Measurements from ENCODE around the gene XIRP2. TPM values are rescaled to one million over a fixed set of nuclear protein-coding genes. Genes with fewer than 3 reads are reported as not detected.

XIRP2 gene
- total RNA-seq, 1 donor from 2014 or later, result not detected

DNA sequence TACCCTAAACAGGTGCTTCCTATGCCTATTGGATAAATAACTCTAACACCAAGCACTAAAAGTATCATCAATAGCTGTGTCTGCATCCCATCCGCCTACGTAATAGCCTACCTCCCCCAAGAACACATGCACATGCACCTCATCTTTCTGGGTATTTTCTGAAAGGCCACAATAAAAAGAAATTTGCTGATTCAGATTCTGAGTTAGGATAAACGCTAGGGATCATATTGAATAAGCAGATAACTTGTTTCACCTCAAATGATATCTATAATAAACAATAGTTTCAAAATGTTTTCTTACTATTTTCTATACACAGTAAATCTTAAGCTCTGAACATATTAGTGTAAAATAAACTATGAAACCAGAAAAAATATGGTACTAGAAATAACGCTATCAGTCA lies 112.9 kb downstream of the XIRP2 start:
- no peaks in the 10 kb centered on the region for H3K9me3 Mint-ChIP-seq
- Histone ChIP-seq H3K36me3 (no peaks in the 10 kb centered on the region), H3K27me3 (no peaks in the 10 kb centered on the region), H3K79me2 (ENCODE audit: low read depth) (no peaks in the 10 kb centered on the region), H3K9me3 (ENCODE audit: low read depth) (no peaks in the 10 kb centered on the region), H3K9ac (no peak overlapping the region), H3K4me2 (no peak overlapping the region), H3K4me1 (no peaks in the 10 kb centered on the region), H3K4me3 (no peak overlapping the region), H3F3A (ENCODE audit: low read depth) (no peaks in the 10 kb centered on the region), H3K27ac (no peak overlapping the region), H4K20me1 (ENCODE audit: low read depth) (no peaks in the 10 kb centered on the region), H2AFZ (replicated peaks) (no peak overlapping the region)
- no peaks in the 10 kb centered on the region for H3K4me1 Mint-ChIP-seq
- H3K27ac Mint-ChIP-seq, result no peak overlapping the region
- H3K27me3 Mint-ChIP-seq (ENCODE audit: insufficient read depth, low read depth), result no peaks in the 10 kb centered on the region
- DNase-seq (ENCODE audit: low spot score), result no peak
- H3K36me3 Mint-ChIP-seq, result no peaks in the 10 kb centered on the region
- TF ChIP-seq EZH2 (IDR thresholded peaks at IDR 0.05) (no peak), EZH2phosphoT487 (IDR thresholded peaks at IDR 0.05) (no peak)
- TF ChIP-seq, protein P1, sequence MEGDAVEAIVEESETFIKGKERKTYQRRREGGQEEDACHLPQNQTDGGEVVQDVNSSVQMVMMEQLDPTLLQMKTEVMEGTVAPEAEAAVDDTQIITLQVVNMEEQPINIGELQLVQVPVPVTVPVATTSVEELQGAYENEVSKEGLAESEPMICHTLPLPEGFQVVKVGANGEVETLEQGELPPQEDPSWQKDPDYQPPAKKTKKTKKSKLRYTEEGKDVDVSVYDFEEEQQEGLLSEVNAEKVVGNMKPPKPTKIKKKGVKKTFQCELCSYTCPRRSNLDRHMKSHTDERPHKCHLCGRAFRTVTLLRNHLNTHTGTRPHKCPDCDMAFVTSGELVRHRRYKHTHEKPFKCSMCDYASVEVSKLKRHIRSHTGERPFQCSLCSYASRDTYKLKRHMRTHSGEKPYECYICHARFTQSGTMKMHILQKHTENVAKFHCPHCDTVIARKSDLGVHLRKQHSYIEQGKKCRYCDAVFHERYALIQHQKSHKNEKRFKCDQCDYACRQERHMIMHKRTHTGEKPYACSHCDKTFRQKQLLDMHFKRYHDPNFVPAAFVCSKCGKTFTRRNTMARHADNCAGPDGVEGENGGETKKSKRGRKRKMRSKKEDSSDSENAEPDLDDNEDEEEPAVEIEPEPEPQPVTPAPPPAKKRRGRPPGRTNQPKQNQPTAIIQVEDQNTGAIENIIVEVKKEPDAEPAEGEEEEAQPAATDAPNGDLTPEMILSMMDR (IDR thresholded peaks at IDR 0.05), result no peak
- no peak overlapping the region for H3K4me3 Mint-ChIP-seq

DNA sequence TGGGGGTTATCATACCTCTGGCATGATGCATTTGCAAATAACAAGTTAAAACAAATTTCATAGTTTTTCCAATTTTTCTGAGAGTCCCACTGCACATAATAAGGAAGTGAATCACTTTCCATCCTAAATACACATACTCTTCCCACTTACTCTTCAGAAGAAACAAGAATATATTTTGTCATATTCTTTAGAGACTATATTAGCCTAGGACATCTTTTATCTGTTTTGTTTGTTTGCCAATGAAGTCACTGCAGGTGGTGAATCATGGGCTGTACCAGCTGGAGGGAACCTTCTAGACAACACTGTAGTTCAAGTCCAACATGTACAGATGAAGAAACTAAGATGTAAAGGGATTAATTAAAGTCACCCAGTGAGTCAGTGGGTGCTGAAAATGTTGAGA lies 116.8 kb downstream of the XIRP2 start:
- Mint-ChIP-seq H3K9me3 (no peaks in the 10 kb centered on the region), H3K4me3 (no peak overlapping the region), H3K27ac (no peak overlapping the region), H3K36me3 (no peaks in the 10 kb centered on the region), H3K27me3 (ENCODE audit: insufficient read depth, low read depth) (no peaks in the 10 kb centered on the region), H3K4me1 (no peaks in the 10 kb centered on the region)
- no peaks in the 10 kb centered on the region for H3F3A ChIP-seq (ENCODE audit: low read depth)
- H4K20me1 ChIP-seq (ENCODE audit: low read depth), result no peaks in the 10 kb centered on the region
- H3K9ac ChIP-seq, result no peak overlapping the region
- H3K4me2 ChIP-seq, result no peak overlapping the region
- H3K9me3 ChIP-seq (ENCODE audit: low read depth), result no peaks in the 10 kb centered on the region
- H3K27me3 ChIP-seq, result no peaks in the 10 kb centered on the region
- H2AFZ ChIP-seq (replicated peaks), result no peak overlapping the region
- H3K79me2 ChIP-seq (ENCODE audit: low read depth), result no peaks in the 10 kb centered on the region
- no peak overlapping the region for H3K4me3 ChIP-seq
- H3K36me3 ChIP-seq, result no peaks in the 10 kb centered on the region
- no peak for TF ChIP-seq EZH2phosphoT487 (IDR thresholded peaks at IDR 0.05)
- TF ChIP-seq, protein P1 (IDR thresholded peaks at IDR 0.05), result no peak
- TF ChIP-seq EZH2 (IDR thresholded peaks at IDR 0.05), result no peak
- no peak for DNase-seq (ENCODE audit: low spot score)
- H3K4me1 ChIP-seq, result no peaks in the 10 kb centered on the region
- no peak overlapping the region for H3K27ac ChIP-seq

DNA sequence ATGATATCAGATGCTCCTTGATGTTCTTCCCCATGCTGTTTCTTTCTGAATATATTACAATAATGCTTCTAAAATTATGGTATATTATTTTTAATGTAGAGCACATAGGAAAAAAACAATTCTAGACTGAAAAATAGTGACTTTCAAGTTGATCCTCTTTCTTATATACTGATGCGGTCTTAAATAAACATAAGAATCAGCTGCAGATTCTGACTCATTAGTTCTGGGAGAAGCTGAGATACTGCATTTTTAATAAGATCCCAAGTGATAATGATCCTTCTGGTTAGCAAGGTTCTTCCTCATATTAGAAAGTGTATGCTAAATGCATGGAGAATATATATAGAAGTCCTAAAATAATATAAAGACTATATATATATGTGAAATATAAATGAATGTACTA lies 124.9 kb downstream of the XIRP2 start:
- no peak for TF ChIP-seq EZH2phosphoT487 (IDR thresholded peaks at IDR 0.05)
- no peak for TF ChIP-seq EZH2 (IDR thresholded peaks at IDR 0.05)
- TF ChIP-seq, protein P1 (IDR thresholded peaks at IDR 0.05), result no peak
- Mint-ChIP-seq H3K27me3 (ENCODE audit: insufficient read depth, low read depth) (no peaks in the 10 kb centered on the region), H3K4me1 (no peaks in the 10 kb centered on the region), H3K27ac (no peak overlapping the region), H3K4me3 (no peak overlapping the region), H3K9me3 (no peaks in the 10 kb centered on the region), H3K36me3 (no peaks in the 10 kb centered on the region)
- DNase-seq (ENCODE audit: low spot score), result no peak
- Histone ChIP-seq H4K20me1 (ENCODE audit: low read depth) (no peaks in the 10 kb centered on the region), H3K27ac (no peak overlapping the region), H3K9me3 (ENCODE audit: low read depth) (no peaks in the 10 kb centered on the region), H3K4me3 (no peak overlapping the region), H3K36me3 (no peaks in the 10 kb centered on the region), H3K27me3 (no peaks in the 10 kb centered on the region), H3F3A (ENCODE audit: low read depth) (no peaks in the 10 kb centered on the region), H3K9ac (no peak overlapping the region), H3K4me1 (no peaks in the 10 kb centered on the region), H2AFZ (replicated peaks) (no peak overlapping the region), H3K4me2 (no peak overlapping the region), H3K79me2 (ENCODE audit: low read depth) (no peaks in the 10 kb centered on the region)

All from neural progenitor cell (in vitro differentiated cells).